Lung microvascular endothelial cell (primary cell): ENCODE data around the gene CNPY3. TPM values are rescaled to one million over a fixed set of nuclear protein-coding genes. Genes with fewer than 3 reads are reported as not detected.
"Not testable (repeated sequence)": the region's sequence is repeated elsewhere in the genome, so short reads cannot be mapped to it uniquely, and the experiment has no call there.

Source experiments
- DNase-seq, 2 donors: peaks; one replicate each; pipeline versions ENCODE4 v3.0.0 to v3.0.0-alpha.2; 2010; ENCODE audit warnings: low read depth in 2 of 2
- total RNA-seq: library from RNA; depleted of rRNA; stranded (reverse); fragments of >200 nt; gene quantifications from 2 replicates; pipeline ENCODE4 v1.2.1, GENCODE V29; 2014

The CNPY3 gene
- total RNA-seq, 1 donor from 2014 or later = 38.1 TPM

- no peak for DNase-seq
Measured at GRCh38 chr6:42915732-42916131, 13.5 kb upstream of the CNPY3 start, which contains the start of gene PTCRA. Gene PTCRA (plus strand): TSS chr6:42916053. CDS start chr6:42916070, 17 bp downstream.

GRCh38 chr6:42916288-42916687 is 13.0 kb upstream of the CNPY3 start:
- DNase-seq = no peak

- DNase-seq = no peak
Measured at GRCh38 chr6:42921801-42922200, 7.5 kb upstream of the CNPY3 start.

- peak; percentile 17 to 29 for DNase-seq
Measured at GRCh38 chr6:42923666-42924065, 5.6 kb upstream of the CNPY3 start.

GRCh38 chr6:42925248-42925857 is 3.9 kb upstream of the CNPY3 start:
- no peak for DNase-seq

GRCh38 chr6:42929821-42930360 is 611 bp downstream of the CNPY3 start:
- DNase-seq = peak in 1 of 2 donors; percentile 68

- no peak for DNase-seq
Measured at GRCh38 chr6:42932412-42932811, 3.1 kb downstream of the CNPY3 start.

- no peak for DNase-seq
Measured at GRCh38 chr6:42933205-42933604, 3.9 kb downstream of the CNPY3 start.

GRCh38 chr6:42935322-42935721 is 6.0 kb downstream of the CNPY3 start:
- DNase-seq = peak in 1 of 2 donors; percentile 40

GRCh38 chr6:42936398-42936797 is 7.1 kb downstream of the CNPY3 start:
- DNase-seq = no peak

- DNase-seq = no peak
Measured at GRCh38 chr6:42937548-42938427, 8.5 kb downstream of the CNPY3 start.

- DNase-seq = no peak
Measured at GRCh38 chr6:42938428-42938796, 9.1 kb downstream of the CNPY3 start.

GRCh38 chr6:42938987-42939809 is 9.9 kb downstream of the CNPY3 start:
- no peak for DNase-seq

GRCh38 chr6:42939810-42940167 is 10.5 kb downstream of the CNPY3 start:
- DNase-seq = no peak

GRCh38 chr6:42940493-42941045 is 11.3 kb downstream of the CNPY3 start:
- DNase-seq = no peak

- DNase-seq = not testable (repeated sequence)
Measured at GRCh38 chr6:42941356-42941755, 12.1 kb downstream of the CNPY3 start.

GRCh38 chr6:42942444-42942843 is 13.2 kb downstream of the CNPY3 start:
- no peak for DNase-seq

GRCh38 chr6:42947950-42948349 is 18.7 kb downstream of the CNPY3 start:
- DNase-seq = peak in 1 of 2 donors; percentile 46

GRCh38 chr6:42952389-42952788 is 23.1 kb downstream of the CNPY3 start:
- no peak for DNase-seq

- not testable (repeated sequence) for DNase-seq
Measured at GRCh38 chr6:42954405-42954804, 25.1 kb downstream of the CNPY3 start.

GRCh38 chr6:42958125-42958524 is 28.8 kb downstream of the CNPY3 start:
- no peak for DNase-seq

GRCh38 chr6:42959917-42960242 is 30.6 kb downstream of the CNPY3 start:
- no peak for DNase-seq
